Activated T-helper 1 cell treated with anti-CD3 and anti-CD28 coated beads, Interleukin-12 subunit alpha, Interleukin-12 subunit beta, Interleukin-2, Interleukin-4 antibody, amounts not matched to agents 30 ng/mL and 10 ng/mL and 1 ng/mL, durations not matched to agents 14 hours and 24 hours and 36 hours (primary cell): ENCODE results near the gene CCDC178. TPM values are rescaled to one million over a fixed set of nuclear protein-coding genes. Genes with fewer than 3 reads are reported as not detected.

ENCODE experiments used
- DNase-seq: peaks from one replicate; pipeline ENCODE4 v3.0.0; 2021; ENCODE audit warnings: low spot score
- H3K27ac Mint-ChIP-seq: one replicate; pipeline ENCODE4 v1.8.0; 2021; ENCODE audit warnings: mild to moderate bottlenecking, mixed read lengths
- H3K27me3 Mint-ChIP-seq: one replicate; pipeline ENCODE4 v1.8.0; 2022; ENCODE audit warnings: mild to moderate bottlenecking, moderate library complexity, mixed read lengths; ENCODE audit not compliant: insufficient read depth
- H3K36me3 Mint-ChIP-seq: one replicate; pipeline ENCODE4 v1.8.0; 2021; ENCODE audit warnings: low read depth, mixed read lengths
- H3K4me1 Mint-ChIP-seq: one replicate; pipeline ENCODE4 v1.8.0; 2021; ENCODE audit warnings: low read depth, mixed read lengths
- H3K4me3 Mint-ChIP-seq: one replicate; pipeline ENCODE4 v1.8.0; 2021; ENCODE audit warnings: mild to moderate bottlenecking, moderate library complexity, mixed read lengths
- H3K9me3 Mint-ChIP-seq: one replicate; pipeline ENCODE4 v1.8.0; 2021; ENCODE audit warnings: mixed read lengths
- intact Hi-C: fragments of 100-400 bp; cut with micrococcal nuclease; formaldehyde crosslinking; loops from one replicate; pipeline ENCODE4 v1.15.1; 2024
- total RNA-seq: library from RNA; stranded (reverse); gene quantifications from 2 replicates; pipeline ENCODE4 v1.2.3, GENCODE V29; 2022

The CCDC178 gene
- total RNA-seq, 1 donor from 2014 or later, result not detected

DNA sequence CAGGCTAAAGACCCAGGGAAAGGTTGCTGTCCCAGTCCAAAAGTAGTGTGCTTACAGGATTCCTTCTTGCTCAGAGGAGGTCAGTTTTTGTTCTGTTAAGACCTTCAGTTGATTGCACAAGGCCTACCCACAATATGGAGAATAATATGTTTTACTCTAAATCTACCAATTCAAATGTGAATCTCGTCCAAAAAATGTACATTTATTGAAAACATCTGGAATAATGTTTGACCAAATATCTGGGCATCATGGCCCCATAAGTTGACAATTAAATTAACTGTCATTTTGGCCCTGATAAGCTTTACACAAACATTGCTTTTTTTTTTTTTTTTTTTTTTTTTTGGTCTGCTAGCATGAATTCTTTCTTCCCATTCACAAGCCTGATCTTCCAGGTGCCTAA lies 109.8 kb downstream of the CCDC178 start:
- Mint-ChIP-seq H3K4me1 (no peaks in the 10 kb centered on the region), H3K36me3 (no peaks in the 10 kb centered on the region), H3K4me3 (no peak overlapping the region), H3K27me3 (no peaks in the 10 kb centered on the region), H3K27ac (no peak overlapping the region), H3K9me3 (no peaks in the 10 kb centered on the region)
- no peak for DNase-seq
- intact Hi-C loops, result no loop called here

DNA sequence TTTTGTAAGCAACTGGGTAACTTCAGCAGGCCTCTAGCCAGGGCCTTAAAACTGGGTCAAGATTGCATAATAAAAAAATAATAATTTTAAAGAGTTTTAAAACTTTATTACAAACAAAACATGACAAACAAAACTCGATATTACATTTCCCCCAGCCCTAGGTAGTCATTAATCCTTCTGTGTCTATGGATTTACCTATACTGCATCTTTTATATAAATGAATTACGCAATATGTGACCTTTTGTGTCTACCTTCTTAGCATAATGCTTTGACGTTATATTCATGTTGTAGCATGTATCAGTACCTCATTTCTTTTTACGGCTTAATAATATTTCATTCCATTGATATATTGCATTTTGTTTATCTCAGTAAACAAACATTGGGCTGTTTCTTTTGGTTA lies 113.5 kb downstream of the CCDC178 start:
- Mint-ChIP-seq H3K27me3 (no peaks in the 10 kb centered on the region), H3K36me3 (no peaks in the 10 kb centered on the region), H3K27ac (no peak overlapping the region), H3K4me3 (no peak overlapping the region), H3K4me1 (no peaks in the 10 kb centered on the region), H3K9me3 (no peaks in the 10 kb centered on the region)
- no peak for DNase-seq
- intact Hi-C loops, result no loop called here

GRCh38 chr18:33317640-33318039 lies 122.9 kb downstream of the CCDC178 start:
- intact Hi-C loops, result no loop called here
- no peaks in the 10 kb centered on the region for H3K36me3 Mint-ChIP-seq
- no peak for DNase-seq
- H3K27me3 Mint-ChIP-seq, result no peaks in the 10 kb centered on the region
- H3K4me1 Mint-ChIP-seq, result no peaks in the 10 kb centered on the region
- H3K27ac Mint-ChIP-seq, result no peak overlapping the region
- no peak overlapping the region for H3K4me3 Mint-ChIP-seq
- peaks cover 17% of the 10 kb centered on the region for H3K9me3 Mint-ChIP-seq

GRCh38 chr18:33316146-33316587 lies 124.4 kb downstream of the CCDC178 start:
- H3K36me3 Mint-ChIP-seq, result no peaks in the 10 kb centered on the region
- no peaks in the 10 kb centered on the region for H3K4me1 Mint-ChIP-seq
- intact Hi-C loops, result no loop called here
- no peak overlapping the region for H3K4me3 Mint-ChIP-seq
- H3K27ac Mint-ChIP-seq, result no peak overlapping the region
- peaks cover 17% of the 10 kb centered on the region for H3K9me3 Mint-ChIP-seq
- DNase-seq, result no peak
- no peaks in the 10 kb centered on the region for H3K27me3 Mint-ChIP-seq

DNA sequence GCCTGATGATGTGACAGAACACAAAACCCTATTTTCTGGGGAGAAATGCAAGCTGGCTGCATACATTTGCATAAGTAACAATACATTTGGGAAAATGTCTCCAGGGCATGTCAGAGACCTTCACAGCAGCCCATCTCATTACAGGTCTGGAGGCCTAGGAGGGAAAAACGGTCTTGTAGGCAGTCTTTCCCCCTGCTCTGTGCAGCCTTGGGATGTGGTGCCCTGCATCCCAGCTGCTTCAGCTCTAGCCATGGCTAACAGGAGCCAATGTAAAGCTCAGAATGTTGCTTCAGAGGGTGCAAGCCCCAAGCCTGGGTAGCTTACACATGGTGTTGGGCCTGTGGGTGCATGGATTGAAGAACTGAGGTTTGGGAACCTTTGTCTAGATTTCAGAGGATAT lies 133.0 kb downstream of the CCDC178 start:
- DNase-seq, result no peak
- no peaks in the 10 kb centered on the region for H3K4me1 Mint-ChIP-seq
- no peaks in the 10 kb centered on the region for H3K27me3 Mint-ChIP-seq
- H3K36me3 Mint-ChIP-seq, result no peaks in the 10 kb centered on the region
- no peaks in the 10 kb centered on the region for H3K9me3 Mint-ChIP-seq
- H3K4me3 Mint-ChIP-seq, result no peak overlapping the region
- intact Hi-C loops, result no loop called here
- H3K27ac Mint-ChIP-seq, result no peak overlapping the region

DNA sequence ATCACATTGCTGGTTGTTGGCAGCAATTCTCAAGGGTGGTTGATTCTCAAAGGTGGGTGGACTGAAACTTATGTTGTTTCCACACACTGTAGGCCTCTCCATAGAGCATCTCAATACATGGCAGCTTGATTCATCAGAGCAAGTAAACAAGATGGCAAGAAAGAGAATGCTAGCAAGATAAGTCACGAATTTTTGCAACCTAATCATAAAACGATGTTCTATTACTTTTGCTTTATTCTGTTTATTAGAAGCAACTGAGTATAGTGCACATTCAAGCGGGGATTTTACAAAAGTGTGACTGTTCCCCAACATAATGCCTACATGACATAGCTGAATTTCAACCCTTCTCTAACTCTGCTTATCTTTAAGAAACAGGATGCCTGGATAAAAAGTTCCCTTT lies 136.2 kb downstream of the CCDC178 start:
- Mint-ChIP-seq H3K27me3 (no peaks in the 10 kb centered on the region), H3K36me3 (no peaks in the 10 kb centered on the region), H3K9me3 (no peaks in the 10 kb centered on the region), H3K4me3 (no peak overlapping the region), H3K27ac (no peak overlapping the region), H3K4me1 (no peaks in the 10 kb centered on the region)
- DNase-seq, result no peak
- intact Hi-C loops, result no loop called here

DNA sequence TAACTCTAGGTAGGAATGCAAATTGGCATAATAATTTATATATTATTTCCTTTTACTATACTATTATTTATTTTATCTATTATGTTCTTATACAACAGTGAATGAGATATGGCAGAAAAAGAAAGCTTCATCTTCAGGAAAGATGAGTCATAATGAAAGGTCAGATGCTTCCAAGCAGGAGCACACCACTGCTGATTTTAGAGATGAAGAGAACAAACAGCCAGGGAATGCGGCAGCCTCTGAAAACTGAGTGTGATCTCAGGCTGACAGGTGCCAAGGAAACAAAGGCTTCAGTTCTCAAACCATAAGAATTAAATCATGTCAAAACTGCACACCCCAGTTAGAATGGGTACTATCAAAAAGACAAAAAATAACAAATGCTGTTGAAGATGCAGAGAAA lies 149.0 kb downstream of the CCDC178 start:
- no peaks in the 10 kb centered on the region for H3K9me3 Mint-ChIP-seq
- no peak for DNase-seq
- no peaks in the 10 kb centered on the region for H3K27me3 Mint-ChIP-seq
- no peak overlapping the region for H3K27ac Mint-ChIP-seq
- H3K36me3 Mint-ChIP-seq, result no peaks in the 10 kb centered on the region
- H3K4me1 Mint-ChIP-seq, result no peaks in the 10 kb centered on the region
- intact Hi-C loops, result no loop called here
- H3K4me3 Mint-ChIP-seq, result no peak overlapping the region

DNA sequence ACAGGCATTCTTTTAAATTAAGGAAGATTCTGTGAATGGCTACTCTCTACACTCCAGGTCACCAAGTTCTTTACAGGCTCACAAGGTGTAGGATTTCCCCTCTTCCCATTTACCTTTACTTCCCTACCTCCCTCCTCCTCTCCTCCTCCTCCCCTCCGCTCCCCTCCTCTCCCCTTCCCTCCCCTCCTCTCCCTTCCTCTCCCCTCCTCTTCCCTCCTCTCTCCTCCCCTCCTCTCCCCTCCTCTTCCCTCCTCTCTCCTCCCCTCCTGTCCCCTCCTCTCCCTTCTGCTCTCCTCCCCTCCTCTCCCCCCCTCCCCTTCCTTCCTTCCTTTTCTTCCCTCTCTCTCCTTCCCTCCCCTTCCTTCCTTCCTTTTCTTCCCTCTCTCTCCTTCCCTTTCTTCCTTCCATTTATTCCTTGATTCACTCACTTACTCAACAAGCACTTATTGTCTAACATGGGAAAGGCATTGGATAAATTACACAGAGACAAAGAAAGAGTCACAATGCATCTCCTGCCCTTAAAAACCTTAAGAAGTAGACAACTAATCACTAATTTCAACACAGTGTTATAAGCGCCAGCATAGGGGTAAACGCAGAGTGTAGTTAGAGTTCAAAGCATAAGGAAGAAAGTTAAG lies 152.3 kb downstream of the CCDC178 start:
- Mint-ChIP-seq H3K27ac (no peak overlapping the region), H3K9me3 (no peaks in the 10 kb centered on the region), H3K4me3 (no peak overlapping the region), H3K36me3 (no peaks in the 10 kb centered on the region), H3K27me3 (no peaks in the 10 kb centered on the region), H3K4me1 (no peaks in the 10 kb centered on the region)
- DNase-seq, result no peak
- intact Hi-C loops, result no loop called here

DNA sequence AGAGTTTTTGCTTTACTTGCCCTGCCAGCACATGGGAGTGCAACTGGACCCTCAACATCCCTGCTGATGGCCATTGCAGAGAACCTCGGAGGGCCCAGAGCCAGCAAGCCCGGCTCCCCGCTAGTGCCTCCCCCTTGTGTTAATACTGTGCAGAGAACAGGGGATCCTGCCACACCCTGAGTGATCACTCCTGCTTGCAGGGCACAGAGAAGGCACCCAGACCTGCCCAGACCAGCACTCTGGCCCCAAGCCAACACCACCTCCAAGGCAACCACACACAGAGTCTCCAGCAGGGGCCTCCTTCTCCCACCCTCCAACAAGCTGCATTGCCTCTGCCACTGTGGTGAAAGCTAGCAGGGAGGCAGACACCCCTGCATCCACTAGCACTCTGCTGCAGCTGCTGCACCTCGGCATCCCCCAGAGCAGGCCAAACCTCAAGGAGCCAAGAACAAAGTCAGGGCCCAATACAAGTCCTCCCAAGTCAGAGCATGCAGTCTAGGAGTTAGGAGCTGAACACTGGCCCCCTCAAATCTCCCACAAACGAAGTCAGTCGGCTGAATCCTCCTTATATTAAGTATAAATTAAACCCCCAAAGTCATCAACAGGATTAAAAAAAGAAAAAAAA lies 157.7 kb downstream of the CCDC178 start:
- Mint-ChIP-seq H3K4me1 (no peaks in the 10 kb centered on the region), H3K4me3 (no peak overlapping the region), H3K9me3 (no peaks in the 10 kb centered on the region), H3K27ac (no peak overlapping the region), H3K36me3 (no peaks in the 10 kb centered on the region), H3K27me3 (no peaks in the 10 kb centered on the region)
- intact Hi-C loops, result no loop called here
- DNase-seq, result no peak

GRCh38 chr18:33282142-33282541 lies 158.4 kb downstream of the CCDC178 start:
- Mint-ChIP-seq H3K36me3 (no peaks in the 10 kb centered on the region), H3K4me3 (no peak overlapping the region), H3K9me3 (no peaks in the 10 kb centered on the region), H3K27ac (no peak overlapping the region), H3K4me1 (no peaks in the 10 kb centered on the region), H3K27me3 (no peaks in the 10 kb centered on the region)
- no peak for DNase-seq
- intact Hi-C loops, result no loop called here

DNA sequence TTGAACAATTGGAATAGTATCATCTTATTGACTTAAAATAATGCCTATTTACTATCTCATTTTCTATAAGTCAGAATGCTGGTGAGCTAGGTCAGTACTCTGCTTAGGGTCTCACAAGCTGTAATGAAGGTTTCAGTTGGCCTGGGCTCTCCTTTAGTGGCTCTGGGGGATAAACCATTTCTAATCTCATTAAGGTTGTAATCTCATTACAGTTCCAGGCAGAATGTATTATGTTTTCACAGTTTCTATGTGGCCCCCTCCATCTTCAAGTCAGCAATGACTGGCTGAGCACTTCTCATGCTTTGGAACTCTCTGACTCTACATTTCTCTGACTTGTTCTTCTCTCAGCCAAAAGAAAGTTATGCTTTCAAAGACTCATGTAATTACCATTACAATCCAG lies 163.1 kb downstream of the CCDC178 start:
- Mint-ChIP-seq H3K9me3 (no peaks in the 10 kb centered on the region), H3K4me1 (no peaks in the 10 kb centered on the region), H3K36me3 (no peaks in the 10 kb centered on the region), H3K27me3 (no peaks in the 10 kb centered on the region), H3K27ac (no peak overlapping the region), H3K4me3 (no peak overlapping the region)
- no peak for DNase-seq
- intact Hi-C loops, result no loop called here

GRCh38 chr18:33275843-33276242 lies 164.7 kb downstream of the CCDC178 start:
- H3K27me3 Mint-ChIP-seq, result no peaks in the 10 kb centered on the region
- DNase-seq, result no peak
- intact Hi-C loops, result no loop called here
- no peaks in the 10 kb centered on the region for H3K4me1 Mint-ChIP-seq
- H3K9me3 Mint-ChIP-seq, result no peaks in the 10 kb centered on the region
- no peak overlapping the region for H3K4me3 Mint-ChIP-seq
- no peaks in the 10 kb centered on the region for H3K36me3 Mint-ChIP-seq
- H3K27ac Mint-ChIP-seq, result no peak overlapping the region

DNA sequence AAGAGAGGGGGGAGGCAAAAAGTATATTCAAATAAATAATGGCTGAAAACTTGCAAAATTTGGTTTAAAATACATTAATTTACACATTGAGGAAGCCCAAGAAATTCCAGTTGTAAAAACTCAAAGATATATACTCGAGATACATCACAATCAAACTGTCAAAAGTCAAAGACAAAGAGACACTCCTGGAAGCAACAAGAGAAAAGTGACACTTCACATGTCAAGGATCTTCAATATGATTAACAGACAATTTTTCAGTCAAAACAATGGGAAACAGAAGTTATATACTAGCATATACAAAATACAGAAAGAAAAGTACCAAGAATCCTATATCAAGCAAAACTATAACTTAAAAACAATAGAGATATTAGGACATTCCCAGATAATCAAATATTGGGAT lies 170.2 kb downstream of the CCDC178 start:
- Mint-ChIP-seq H3K4me3 (no peak overlapping the region), H3K9me3 (no peaks in the 10 kb centered on the region), H3K4me1 (no peaks in the 10 kb centered on the region), H3K27ac (no peak overlapping the region), H3K27me3 (no peaks in the 10 kb centered on the region), H3K36me3 (no peaks in the 10 kb centered on the region)
- DNase-seq, result no peak
- intact Hi-C loops, result no loop called here

DNA sequence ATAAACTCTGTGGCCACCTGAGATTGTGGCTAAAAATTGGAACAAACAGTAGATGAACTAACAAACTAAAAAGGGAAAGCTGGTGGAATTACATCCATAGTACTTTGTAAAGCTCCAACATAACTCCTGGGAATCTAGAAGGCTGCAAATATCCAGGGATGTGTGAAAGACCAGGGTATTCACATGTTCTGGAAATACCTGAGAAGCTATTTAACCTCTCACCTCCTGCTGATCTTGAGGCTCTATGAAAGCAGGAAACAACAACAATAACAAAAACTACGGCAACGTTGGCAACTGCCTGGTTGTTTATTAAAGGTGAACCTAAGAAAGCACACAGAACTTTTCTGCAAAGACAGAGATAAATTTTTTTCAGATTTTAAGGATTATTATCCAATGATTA lies 171.3 kb downstream of the CCDC178 start:
- intact Hi-C loops, result no loop called here
- H3K27ac Mint-ChIP-seq, result no peak overlapping the region
- no peaks in the 10 kb centered on the region for H3K27me3 Mint-ChIP-seq

More for the DNA sequence above, 171.3 kb downstream of the CCDC178 start:
- H3K4me1 Mint-ChIP-seq, result no peaks in the 10 kb centered on the region
- DNase-seq, result no peak
- H3K9me3 Mint-ChIP-seq, result no peaks in the 10 kb centered on the region
- H3K4me3 Mint-ChIP-seq, result no peak overlapping the region
- H3K36me3 Mint-ChIP-seq, result no peaks in the 10 kb centered on the region
